ENCODE measurements around the gene CNTNAP2.

Gene CNTNAP2

GRCh38 chr7:147878912-147879661 is 1762.5 kb downstream of the CNTNAP2 start:
- no peak for DNase-seq (ENCODE audit: low read depth in 1 of 2, low spot score in 1 of 2)
- in situ Hi-C loops (cut with HindIII; ENCODE audit: low pct_unique_long_range_greater_than_20kb, low sequenced_read_pairs): no loop called here
- TF ChIP-seq JUND (IDR thresholded peaks at IDR 0.05; ENCODE audit: low read depth): no peak

- TF ChIP-seq JUND (IDR thresholded peaks at IDR 0.05; ENCODE audit: low read depth): no peak
- no peak for DNase-seq (ENCODE audit: low read depth in 1 of 2, low spot score in 1 of 2)
- in situ Hi-C loops (cut with HindIII; ENCODE audit: low pct_unique_long_range_greater_than_20kb, low sequenced_read_pairs): no loop called here
These were observed 1769.3 kb downstream of the CNTNAP2 start for GRCh38 chr7:147885869-147886268.

- in situ Hi-C loops (cut with HindIII; ENCODE audit: low pct_unique_long_range_greater_than_20kb, low sequenced_read_pairs): no loop called here
- DNase-seq (ENCODE audit: low read depth in 1 of 2, low spot score in 1 of 2): no peak
- no peak for TF ChIP-seq JUND (IDR thresholded peaks at IDR 0.05; ENCODE audit: low read depth)
These were observed 1777.7 kb downstream of the CNTNAP2 start for GRCh38 chr7:147894271-147894670.

- no peak for TF ChIP-seq JUND (IDR thresholded peaks at IDR 0.05; ENCODE audit: low read depth)
- no peak for DNase-seq (ENCODE audit: low read depth in 1 of 2, low spot score in 1 of 2)
- in situ Hi-C loops (cut with HindIII; ENCODE audit: low pct_unique_long_range_greater_than_20kb, low sequenced_read_pairs): no loop called here
These were observed 1779.5 kb downstream of the CNTNAP2 start for GRCh38 chr7:147896121-147896520.

- in situ Hi-C loops (cut with HindIII; ENCODE audit: low pct_unique_long_range_greater_than_20kb, low sequenced_read_pairs): no loop called here
- TF ChIP-seq JUND (IDR thresholded peaks at IDR 0.05; ENCODE audit: low read depth): no peak
- no peak for DNase-seq (ENCODE audit: low read depth in 1 of 2, low spot score in 1 of 2)
These were observed 1787.1 kb downstream of the CNTNAP2 start for GRCh38 chr7:147903536-147904218.

- in situ Hi-C loops (cut with HindIII; ENCODE audit: low pct_unique_long_range_greater_than_20kb, low sequenced_read_pairs): no loop called here
- no peak for TF ChIP-seq JUND (IDR thresholded peaks at IDR 0.05; ENCODE audit: low read depth)
- no peak for DNase-seq (ENCODE audit: low read depth in 1 of 2, low spot score in 1 of 2)
These were observed 1787.6 kb downstream of the CNTNAP2 start for GRCh38 chr7:147904219-147904576.

GRCh38 chr7:147909431-147910148 is 1793.0 kb downstream of the CNTNAP2 start:
- TF ChIP-seq JUND (IDR thresholded peaks at IDR 0.05; ENCODE audit: low read depth): no peak
- in situ Hi-C loops (cut with HindIII; ENCODE audit: low pct_unique_long_range_greater_than_20kb, low sequenced_read_pairs): no loop called here
- no peak for DNase-seq (ENCODE audit: low read depth in 1 of 2, low spot score in 1 of 2)

- TF ChIP-seq JUND (IDR thresholded peaks at IDR 0.05; ENCODE audit: low read depth): no peak
- DNase-seq (ENCODE audit: low read depth in 1 of 2, low spot score in 1 of 2): no peak
- in situ Hi-C loops (cut with HindIII; ENCODE audit: low pct_unique_long_range_greater_than_20kb, low sequenced_read_pairs): no loop called here
These were observed 1794.6 kb downstream of the CNTNAP2 start for GRCh38 chr7:147911201-147911601.

- in situ Hi-C loops (cut with HindIII; ENCODE audit: low pct_unique_long_range_greater_than_20kb, low sequenced_read_pairs): no loop called here
- no peak for TF ChIP-seq JUND (IDR thresholded peaks at IDR 0.05; ENCODE audit: low read depth)
- DNase-seq (ENCODE audit: low read depth in 1 of 2, low spot score in 1 of 2): no peak
These were observed 1795.7 kb downstream of the CNTNAP2 start for GRCh38 chr7:147912291-147912690.

GRCh38 chr7:147912946-147913638 is 1796.5 kb downstream of the CNTNAP2 start:
- DNase-seq (ENCODE audit: low read depth in 1 of 2, low spot score in 1 of 2): no peak
- TF ChIP-seq JUND (IDR thresholded peaks at IDR 0.05; ENCODE audit: low read depth): no peak
- in situ Hi-C loops (cut with HindIII; ENCODE audit: low pct_unique_long_range_greater_than_20kb, low sequenced_read_pairs): no loop called here

GRCh38 chr7:147915781-147916180 is 1799.2 kb downstream of the CNTNAP2 start:
- TF ChIP-seq JUND (IDR thresholded peaks at IDR 0.05; ENCODE audit: low read depth): no peak
- in situ Hi-C loops (cut with HindIII; ENCODE audit: low pct_unique_long_range_greater_than_20kb, low sequenced_read_pairs): no loop called here
- no peak for DNase-seq (ENCODE audit: low read depth in 1 of 2, low spot score in 1 of 2)

GRCh38 chr7:147916573-147916972 is 1800.0 kb downstream of the CNTNAP2 start:
- no peak for DNase-seq (ENCODE audit: low read depth in 1 of 2, low spot score in 1 of 2)
- no peak for TF ChIP-seq JUND (IDR thresholded peaks at IDR 0.05; ENCODE audit: low read depth)
- in situ Hi-C loops (cut with HindIII; ENCODE audit: low pct_unique_long_range_greater_than_20kb, low sequenced_read_pairs): no loop called here

Measured in T47D (cell line).